Adipocyte (in vitro differentiated cells): ENCODE data around the gene PKD1.

ENCODE experiments used
- DNase-seq: peaks from one replicate; pipeline ENCODE4 v3.0.0-alpha.2; 2015; ENCODE audit warnings: low read depth
- H3K27me3 ChIP-seq: replicated peaks from 2 replicates; pipeline ENCODE4 v1.7.0; 2013; ENCODE audit warnings: mild to moderate bottlenecking, low read length, moderate library complexity; ENCODE audit not compliant: control insufficient read depth, insufficient read depth
- H3K36me3 ChIP-seq: 2 replicates; pipeline ENCODE4 v1.7.0; 2013; ENCODE audit warnings: low read length, mild to moderate bottlenecking, moderate library complexity; ENCODE audit not compliant: control insufficient read depth, insufficient read depth, severe bottlenecking
- H3K4me1 ChIP-seq: 2 replicates; pipeline ENCODE4 v1.7.0; 2013; ENCODE audit warnings: mild to moderate bottlenecking, low read length, moderate library complexity; ENCODE audit not compliant: control insufficient read depth, insufficient read depth
- H3K4me3 ChIP-seq: 2 replicates; pipeline ENCODE4 v1.7.0; 2013; ENCODE audit warnings: mild to moderate bottlenecking, low read length, moderate library complexity
- H3K9ac ChIP-seq: 2 replicates; pipeline ENCODE4 v1.7.0; 2013; ENCODE audit warnings: mild to moderate bottlenecking, low read length, moderate library complexity
- H3K9me3 ChIP-seq: 2 replicates; pipeline ENCODE4 v1.7.0; 2013; ENCODE audit warnings: mild to moderate bottlenecking, low read length, moderate library complexity; ENCODE audit not compliant: control insufficient read depth

Gene PKD1

DNA sequence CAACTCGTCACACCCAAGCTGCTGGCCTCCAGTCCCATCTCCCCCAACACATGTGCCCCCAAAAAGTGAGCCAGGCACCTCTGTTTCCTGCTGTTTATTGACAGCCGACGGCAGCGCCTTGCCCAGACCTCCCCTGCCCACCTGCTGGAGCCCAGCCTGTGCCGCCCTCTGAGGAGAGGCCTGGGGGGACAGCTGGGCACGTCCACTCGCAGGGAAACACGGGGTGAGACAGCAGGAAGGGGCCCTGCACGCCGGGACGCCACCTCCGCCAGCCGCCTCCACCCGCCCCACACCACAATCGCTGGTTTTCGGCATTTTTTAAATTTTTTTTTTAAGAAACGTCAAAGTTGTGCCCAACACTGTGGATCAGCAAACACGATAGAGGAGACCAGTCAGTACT is 41.4 kb upstream of the PKD1 start:
- Histone ChIP-seq H3K9ac (no peak overlapping the region), H3K9me3 (no peaks in the 10 kb centered on the region), H3K36me3 (peaks cover 41% of the 10 kb centered on the region), H3K4me3 (no peak overlapping the region), H3K4me1 (no peaks in the 10 kb centered on the region), H3K27me3 (no peaks in the 10 kb centered on the region)
- DNase-seq, result no peak

DNA sequence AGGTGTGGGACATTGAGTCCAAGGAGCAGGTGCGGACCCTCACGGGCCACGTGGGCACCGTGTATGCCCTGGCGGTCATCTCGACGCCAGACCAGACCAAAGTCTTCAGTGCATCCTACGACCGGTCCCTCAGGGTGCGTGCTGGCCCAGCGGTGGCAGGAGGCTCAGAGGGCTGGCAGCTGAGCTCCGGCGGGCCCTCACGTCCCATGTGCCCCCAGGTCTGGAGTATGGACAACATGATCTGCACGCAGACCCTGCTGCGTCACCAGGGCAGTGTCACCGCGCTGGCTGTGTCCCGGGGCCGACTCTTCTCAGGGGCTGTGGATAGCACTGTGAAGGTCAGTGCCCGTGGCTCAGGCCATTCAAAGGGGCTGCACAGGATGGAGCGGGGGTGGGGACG is 40.3 kb upstream of the PKD1 start:
- Histone ChIP-seq H3K9ac (no peak overlapping the region), H3K36me3 (peaks cover 46% of the 10 kb centered on the region), H3K9me3 (no peaks in the 10 kb centered on the region), H3K4me3 (no peak overlapping the region), H3K4me1 (no peaks in the 10 kb centered on the region), H3K27me3 (no peaks in the 10 kb centered on the region)
- no peak for DNase-seq

- no peak for DNase-seq
- H3K4me1 ChIP-seq, result no peaks in the 10 kb centered on the region
- no peaks in the 10 kb centered on the region for H3K9me3 ChIP-seq
- no peak overlapping the region for H3K4me3 ChIP-seq
- no peak overlapping the region for H3K9ac ChIP-seq
- no peaks in the 10 kb centered on the region for H3K27me3 ChIP-seq
- peaks cover 46% of the 10 kb centered on the region for H3K36me3 ChIP-seq
These were observed 39.8 kb upstream of the PKD1 start for GRCh38 chr16:2175454-2175853.

- H3K36me3 ChIP-seq, result peaks cover 46% of the 10 kb centered on the region
- H3K4me3 ChIP-seq, result no peak overlapping the region
These were observed 38.9 kb upstream of the PKD1 start for GRCh38 chr16:2174396-2175131.

GRCh38 chr16:2173916-2174315 is 38.2 kb upstream of the PKD1 start:
- H3K36me3 ChIP-seq, result peaks cover 49% of the 10 kb centered on the region
- no peak for DNase-seq
- H3K4me3 ChIP-seq, result no peak overlapping the region
- no peaks in the 10 kb centered on the region for H3K27me3 ChIP-seq
- no peak overlapping the region for H3K9ac ChIP-seq
- H3K9me3 ChIP-seq, result no peaks in the 10 kb centered on the region
- H3K4me1 ChIP-seq, result no peaks in the 10 kb centered on the region

More at GRCh38 chr16:2174396-2175131, 38.9 kb upstream of the PKD1 start:
- H3K27me3 ChIP-seq, result no peaks in the 10 kb centered on the region
- H3K4me1 ChIP-seq, result no peaks in the 10 kb centered on the region
- H3K9ac ChIP-seq, result no peak overlapping the region
- no peaks in the 10 kb centered on the region for H3K9me3 ChIP-seq
- DNase-seq, result no peak

- Histone ChIP-seq H3K36me3 (peaks cover 52% of the 10 kb centered on the region), H3K4me3 (no peak overlapping the region), H3K9ac (no peak overlapping the region), H3K4me1 (no peaks in the 10 kb centered on the region), H3K27me3 (no peaks in the 10 kb centered on the region), H3K9me3 (no peaks in the 10 kb centered on the region)
- DNase-seq, result no peak
These were observed 37.7 kb upstream of the PKD1 start for GRCh38 chr16:2173366-2173765.

- Histone ChIP-seq H3K27me3 (no peaks in the 10 kb centered on the region), H3K36me3 (peaks cover 57% of the 10 kb centered on the region), H3K4me3 (no peak overlapping the region), H3K4me1 (no peaks in the 10 kb centered on the region), H3K9me3 (no peaks in the 10 kb centered on the region), H3K9ac (no peak overlapping the region)
- DNase-seq, result no peak
These were observed 37.1 kb upstream of the PKD1 start for GRCh38 chr16:2172688-2173335.

GRCh38 chr16:2171601-2172178 is 36.0 kb upstream of the PKD1 start:
- Histone ChIP-seq H3K4me1 (no peaks in the 10 kb centered on the region), H3K9me3 (no peaks in the 10 kb centered on the region), H3K9ac (no peak overlapping the region), H3K4me3 (no peak overlapping the region), H3K27me3 (no peaks in the 10 kb centered on the region), H3K36me3 (peaks cover 66% of the 10 kb centered on the region)
- DNase-seq, result no peak

GRCh38 chr16:2170587-2171435 is 35.1 kb upstream of the PKD1 start:
- no peak for DNase-seq
- Histone ChIP-seq H3K9ac (no peak overlapping the region), H3K27me3 (no peaks in the 10 kb centered on the region), H3K4me3 (no peak overlapping the region), H3K9me3 (no peaks in the 10 kb centered on the region), H3K4me1 (no peaks in the 10 kb centered on the region), H3K36me3 (peaks cover 68% of the 10 kb centered on the region)

DNA sequence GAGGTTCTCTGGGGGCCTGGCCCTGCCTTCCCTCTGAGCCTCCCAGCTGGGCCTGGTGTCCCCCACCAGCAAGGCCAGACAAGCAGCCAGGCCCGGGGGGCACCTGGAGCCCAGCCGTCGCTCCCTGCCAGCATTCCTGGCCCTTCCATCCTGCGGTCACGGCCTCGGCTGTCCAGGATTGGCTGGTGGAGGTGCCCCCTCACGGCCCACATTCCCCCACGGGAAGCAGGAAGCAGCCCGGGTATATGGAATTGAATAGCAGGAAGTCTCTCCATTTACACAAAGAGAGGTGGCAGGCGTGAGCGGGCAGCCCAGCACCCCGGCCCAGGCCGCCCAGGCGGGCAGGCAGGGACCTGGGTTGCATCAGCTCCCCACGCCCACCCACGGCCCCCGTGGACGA is 34.4 kb upstream of the PKD1 start:
- Histone ChIP-seq H3K4me1 (no peaks in the 10 kb centered on the region), H3K36me3 (peaks cover 62% of the 10 kb centered on the region), H3K9me3 (no peaks in the 10 kb centered on the region), H3K4me3 (no peak overlapping the region), H3K9ac (no peak overlapping the region), H3K27me3 (no peaks in the 10 kb centered on the region)
- no peak for DNase-seq

GRCh38 chr16:2167068-2167638 is 31.5 kb upstream of the PKD1 start:
- Histone ChIP-seq H3K4me1 (no peaks in the 10 kb centered on the region), H3K9me3 (no peaks in the 10 kb centered on the region), H3K27me3 (no peaks in the 10 kb centered on the region), H3K9ac (no peak overlapping the region), H3K36me3 (peaks cover 39% of the 10 kb centered on the region), H3K4me3 (no peak overlapping the region)
- DNase-seq, result no peak
